ENCODE measurements around the gene CD83.
A peak's percentile ranks its signal among the peaks of the same experiment; 100 is the strongest.

Gene CD83

GRCh38 chr6:14083751-14084150 lies 33.8 kb upstream of the CD83 start:
- no peak for TF ChIP-seq CTCF (IDR thresholded peaks at IDR 0.05; ENCODE audit: extremely low read depth, missing control alignments)

GRCh38 chr6:14084388-14084787 lies 33.2 kb upstream of the CD83 start:
- TF ChIP-seq CTCF (IDR thresholded peaks at IDR 0.05; ENCODE audit: extremely low read depth, missing control alignments) = no peak
- DNase-seq (ENCODE audit: low spot score) = no peak

More at GRCh38 chr6:14083751-14084150, 33.8 kb upstream of the CD83 start:
- DNase-seq (ENCODE audit: low spot score) = no peak

GRCh38 chr6:14085176-14085787 lies 32.3 kb upstream of the CD83 start:
- TF ChIP-seq CTCF (IDR thresholded peaks at IDR 0.05; ENCODE audit: extremely low read depth, missing control alignments) = no peak
- DNase-seq (ENCODE audit: low spot score) = no peak

- no peak for TF ChIP-seq CTCF (IDR thresholded peaks at IDR 0.05; ENCODE audit: extremely low read depth, missing control alignments)
- no peak for DNase-seq (ENCODE audit: low spot score)
Observed at GRCh38 chr6:14086701-14087100, 30.9 kb upstream of the CD83 start.

- DNase-seq (ENCODE audit: low spot score) = no peak
- TF ChIP-seq CTCF (IDR thresholded peaks at IDR 0.05; ENCODE audit: extremely low read depth, missing control alignments) = no peak
Observed at GRCh38 chr6:14088600-14089192, 28.9 kb upstream of the CD83 start.

GRCh38 chr6:14089224-14089623 lies 28.3 kb upstream of the CD83 start:
- DNase-seq (ENCODE audit: low spot score) = peak; percentile 39
- TF ChIP-seq CTCF (IDR thresholded peaks at IDR 0.05; ENCODE audit: extremely low read depth, missing control alignments) = no peak

- TF ChIP-seq CTCF (IDR thresholded peaks at IDR 0.05; ENCODE audit: extremely low read depth, missing control alignments) = no peak
- DNase-seq (ENCODE audit: low spot score) = no peak
Observed at GRCh38 chr6:14091339-14091978, 26.1 kb upstream of the CD83 start.
